K562 (cell line): ENCODE results near the gene CLCA1. TPM values are rescaled to one million over a fixed set of nuclear protein-coding genes. Genes with fewer than 3 reads are reported as not detected.
A peak's percentile ranks its signal among the peaks of the same experiment; 100 is the strongest.

Experiments
- ATF1 ChIP-seq, 2 experiments: fragments of 450-650 bp in 1 of 2; IDR thresholded peaks; 2 replicates each; pipeline ENCODE4 v1.6.1; 2016; ENCODE audit warnings: missing compliant biosample characterization in 1 of 2, missing genetic modification characterization in 1 of 2
- BRCA1 ChIP-seq, 2 experiments: fragments of 450-650 bp in 1 of 2; sonication (generic) in 1 of 2; formaldehyde crosslinking in 1 of 2; IDR thresholded peaks; 2 replicates each; pipeline versions ENCODE4 v1.5.0 to v1.6.1; 2017 to 2020; ENCODE audit warnings: mild to moderate bottlenecking in 1 of 2, missing genetic modification reagents in 1 of 2
- CBFA2T3 ChIP-seq: fragments of 450-650 bp; IDR thresholded peaks from 2 replicates; pipeline ENCODE4 v1.6.1; 2017
- CHCHD3 ChIP-seq: fragments of 250-450 bp; sonication (Bioruptor Pico); IDR thresholded peaks from 2 replicates; pipeline ENCODE4 v2.1.2; 2022; ENCODE audit warnings: mild to moderate bottlenecking
- COPS2 ChIP-seq: fragments of 450-650 bp; conservative IDR thresholded peaks from 2 replicates; pipeline ENCODE4 v1.6.1; 2016; ENCODE audit warnings: mild to moderate bottlenecking, moderate library complexity
- ETV1 ChIP-seq: fragments of 450-650 bp; conservative IDR thresholded peaks from 2 replicates; pipeline ENCODE4 v1.6.1; 2016; ENCODE audit warnings: missing genetic modification characterization, control low read depth, low read depth, missing compliant biosample characterization
- FOS ChIP-seq: IDR thresholded peaks from 3 replicates; pipeline ENCODE4 v1.6.1; 2011; ENCODE audit not compliant: insufficient read length; ENCODE audit errors: extremely low read depth
- GATAD2B ChIP-seq: fragments of 450-650 bp; IDR thresholded peaks from 2 replicates; pipeline ENCODE4 v1.6.1; 2017; ENCODE audit warnings: mild to moderate bottlenecking, borderline replicate concordance
- NCOR1 ChIP-seq: fragments of 450-650 bp; IDR thresholded peaks from 2 replicates; pipeline ENCODE4 v1.6.1; 2016; ENCODE audit warnings: mild to moderate bottlenecking, moderate library complexity
- NFXL1 ChIP-seq: fragments of 450-650 bp; formaldehyde crosslinking; IDR thresholded peaks from 2 replicates; pipeline ENCODE4 v1.4.0; 2021; ENCODE audit warnings: mild to moderate bottlenecking
- PPARD ChIP-seq: fragments of 250-450 bp; sonication (Bioruptor Pico); IDR thresholded peaks from 2 replicates; pipeline ENCODE4 v1.8.0; 2022; ENCODE audit warnings: inconsistent platforms, mild to moderate bottlenecking, moderate library complexity
- SAFB ChIP-seq: fragments of 200-400 bp; formaldehyde crosslinking; IDR thresholded peaks from 2 replicates; pipeline ENCODE4 v1.6.1; 2017; ENCODE audit warnings: low read depth, low read length, borderline replicate concordance
- SIN3B ChIP-seq: fragments of 450-650 bp; IDR thresholded peaks from 2 replicates; pipeline ENCODE4 v1.6.1; 2017; ENCODE audit warnings: low read depth, mild to moderate bottlenecking, moderate library complexity
- SMAD2 ChIP-seq: fragments of 150-350 bp; IDR thresholded peaks from 2 replicates; pipeline ENCODE4 v1.6.1; 2014; ENCODE audit warnings: low read depth, mild to moderate bottlenecking, low read length
- SOX6 ChIP-seq: fragments of 450-650 bp; IDR thresholded peaks from 2 replicates; pipeline ENCODE4 v1.6.1; 2014; ENCODE audit warnings: mild to moderate bottlenecking
- TAF15 ChIP-seq: fragments of 200-400 bp; formaldehyde crosslinking; IDR thresholded peaks from 2 replicates; pipeline ENCODE4 v1.6.1; 2017; ENCODE audit warnings: mild to moderate bottlenecking, low read depth, low read length, moderate library complexity
- TCFL5 ChIP-seq: fragments of 250-450 bp; sonication (Bioruptor Pico); conservative IDR thresholded peaks from 2 replicates; pipeline ENCODE4 v1.6.1; 2021; ENCODE audit warnings: mild to moderate bottlenecking, moderate library complexity, matching md5 sums
- TFAP4 ChIP-seq: sonication (generic); formaldehyde crosslinking; IDR thresholded peaks from 2 replicates; pipeline ENCODE4 v1.8.0; 2022; ENCODE audit warnings: missing genetic modification reagents, mild to moderate bottlenecking, moderate library complexity, borderline replicate concordance
- TSC22D4 ChIP-seq: fragments of 450-650 bp; IDR thresholded peaks from 2 replicates; pipeline ENCODE4 v1.6.1; 2016; ENCODE audit warnings: missing genetic modification characterization, missing biosample characterization, control low read depth
- XRCC4 ChIP-seq: IDR thresholded peaks from one replicate; pipeline ENCODE4 v1.6.1; 2011; ENCODE audit not compliant: insufficient read depth, insufficient read length; ENCODE audit errors: extremely low read depth
- ZBTB26 ChIP-seq: fragments of 450-650 bp; formaldehyde crosslinking; IDR thresholded peaks from 2 replicates; pipeline ENCODE4 v1.4.0; 2022; ENCODE audit warnings: missing genetic modification characterization
- ZKSCAN8 ChIP-seq: fragments of 200-800 bp; sonication (Bioruptor generic); IDR thresholded peaks from 2 replicates; pipeline ENCODE4 v1.6.1; 2016; ENCODE audit warnings: missing genetic modification characterization, missing compliant biosample characterization
- ZNF133 ChIP-seq: fragments of 250-450 bp; sonication (Bioruptor Pico); IDR thresholded peaks from 2 replicates; pipeline ENCODE4 v1.4.0; 2020; ENCODE audit warnings: mild to moderate bottlenecking
- ZNF232 ChIP-seq: sonication (generic); formaldehyde crosslinking; IDR thresholded peaks from 2 replicates; pipeline ENCODE4 v1.8.0; 2022; ENCODE audit warnings: mild to moderate bottlenecking, missing genetic modification reagents
- polyA plus RNA-seq, 8 experiments: library from polyadenylated mRNA; depleted of rRNA in 4 of 8; stranded (reverse) in 5 of 8; unstranded in 3 of 8; fragments of >200 nt; fragmentation: Nextera tagmentation in 2 of 8; fragmentation: Illumina TruSeq in 1 of 8; extraction: Ambion mirVana in 2 of 8; extraction: Trizol in 1 of 8; gene quantifications; 2 replicates each; pipeline versions ENCODE4 v1.2.1 to v1.2.3, GENCODE V29; 2011 to 2014; ENCODE audit warnings: inconsistent platforms in 1 of 8, missing spikeins in 1 of 8
- total RNA-seq, 7 experiments: library from RNA; depleted of rRNA in 6 of 7; stranded (reverse); fragments of >200 nt in 6 of 7; fragmentation: Illumina TruSeq in 2 of 7; extraction: Trizol in 2 of 7; gene quantifications; 2 replicates each; pipeline versions ENCODE4 v1.2.1 to v1.2.3, GENCODE V29; 2011 to 2021; ENCODE audit warnings: low replicate concordance in 1 of 7
- TF ChIP-seq, protein P1 (sequence below): conservative IDR thresholded peaks from 2 replicates; pipeline ENCODE4 v1.6.1; 2011; ENCODE audit warnings: low read depth, mild to moderate bottlenecking, low read length; ENCODE audit not compliant: control insufficient read depth
- TF ChIP-seq, protein P2 (sequence below): IDR thresholded peaks from 2 replicates; pipeline ENCODE4 v1.6.1; 2011; ENCODE audit not compliant: insufficient read length; ENCODE audit errors: extremely low read depth

CLCA1 gene
- total and polyA plus RNA-seq, 9 of the 15 experiments (the other 6 are each of a cell fraction or from before 2014, with no cell fraction given), result 0.03 to 0.08 (median 0.04) TPM; not detected in 6

- TF ChIP-seq ZNF232, result no peak
- peak; percentile 98 for TF ChIP-seq SOX6
- peak; percentile 97 for TF ChIP-seq TCFL5 (CRISPR knock-in tag)
- TF ChIP-seq CBFA2T3, result peak; percentile 97
- TF ChIP-seq ZNF133, result peak; percentile 97
- TF ChIP-seq, protein P1, sequence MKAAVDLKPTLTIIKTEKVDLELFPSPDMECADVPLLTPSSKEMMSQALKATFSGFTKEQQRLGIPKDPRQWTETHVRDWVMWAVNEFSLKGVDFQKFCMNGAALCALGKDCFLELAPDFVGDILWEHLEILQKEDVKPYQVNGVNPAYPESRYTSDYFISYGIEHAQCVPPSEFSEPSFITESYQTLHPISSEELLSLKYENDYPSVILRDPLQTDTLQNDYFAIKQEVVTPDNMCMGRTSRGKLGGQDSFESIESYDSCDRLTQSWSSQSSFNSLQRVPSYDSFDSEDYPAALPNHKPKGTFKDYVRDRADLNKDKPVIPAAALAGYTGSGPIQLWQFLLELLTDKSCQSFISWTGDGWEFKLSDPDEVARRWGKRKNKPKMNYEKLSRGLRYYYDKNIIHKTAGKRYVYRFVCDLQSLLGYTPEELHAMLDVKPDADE, result no peak
- TF ChIP-seq SMAD2, result no peak
- TF ChIP-seq TAF15, result no peak
- TF ChIP-seq ZKSCAN8 (CRISPR knock-in tag), result peak; percentile 74
- TF ChIP-seq PPARD (CRISPR knock-in tag), result peak; percentile 88
- TF ChIP-seq XRCC4, result no peak
- peak; percentile 76; the same call in 1 of the 2 replicates for TF ChIP-seq ZBTB26 (CRISPR knock-in tag)
- TF ChIP-seq SAFB, result no peak
- TF ChIP-seq ETV1 (tag), result peak; percentile 79
- TF ChIP-seq GATAD2B, result 0 out of 2 replicates have a peak, but pooled peaks have one; percentile 36
- TF ChIP-seq CHCHD3 (CRISPR knock-in tag), result no peak
- TF ChIP-seq FOS, result no peak
- no peak for TF ChIP-seq SIN3B
- TF ChIP-seq NFXL1 (CRISPR knock-in tag), result peak; percentile 96
- TF ChIP-seq, protein P2, sequence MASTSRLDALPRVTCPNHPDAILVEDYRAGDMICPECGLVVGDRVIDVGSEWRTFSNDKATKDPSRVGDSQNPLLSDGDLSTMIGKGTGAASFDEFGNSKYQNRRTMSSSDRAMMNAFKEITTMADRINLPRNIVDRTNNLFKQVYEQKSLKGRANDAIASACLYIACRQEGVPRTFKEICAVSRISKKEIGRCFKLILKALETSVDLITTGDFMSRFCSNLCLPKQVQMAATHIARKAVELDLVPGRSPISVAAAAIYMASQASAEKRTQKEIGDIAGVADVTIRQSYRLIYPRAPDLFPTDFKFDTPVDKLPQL, result no peak
- TF ChIP-seq TFAP4 (CRISPR knock-in tag), result no peak
- no peak for TF ChIP-seq BRCA1 (IDR thresholded peaks at IDR 0.05)
- no peak for TF ChIP-seq BRCA1 (CRISPR knock-in tag; IDR thresholded peaks at IDR 0.05)
- TF ChIP-seq NCOR1, result peak; percentile 90
- TF ChIP-seq TSC22D4 (tag), result no peak
- TF ChIP-seq ATF1 (CRISPR knock-in tag; IDR thresholded peaks at IDR 0.05), result no peak
- TF ChIP-seq ATF1 (tag; IDR thresholded peaks at IDR 0.05), result peak; percentile 83
- TF ChIP-seq COPS2, result no peak
Observed at GRCh38 chr1:86461482-86461881, 7.2 kb upstream of the CLCA1 start (continued).
